Naive B cell (primary cell): ENCODE measurements around the gene PARP8. TPM values are rescaled to one million over a fixed set of nuclear protein-coding genes. Genes with fewer than 3 reads are reported as not detected.
"Not testable (repeated sequence)": the region's sequence is repeated elsewhere in the genome, so short reads cannot be mapped to it uniquely, and the experiment has no call there.

Experiments
- ATAC-seq, 2 donors: fragments of 150-1000 bp; cut with Tn5 transposase; 2 replicates each; pipeline ENCODE4 v1.10.0; 2021; ENCODE audit warnings: low read depth in 2 of 2, mild to moderate bottlenecking in 2 of 2, moderate library complexity in 2 of 2
- DNase-seq: peaks from one replicate; pipeline ENCODE4 v3.0.0; 2022
- H3K27ac Mint-ChIP-seq, 6 donors: one replicate each; pipeline ENCODE4 v1.8.0; 2020 to 2022; ENCODE audit warnings: mild to moderate bottlenecking in 6 of 6, mixed read lengths in 6 of 6, moderate library complexity in 5 of 6, inconsistent platforms in 2 of 6
- H3K27me3 Mint-ChIP-seq, 3 donors: one replicate each; pipeline ENCODE4 v1.8.0; 2021 to 2022; ENCODE audit warnings: mixed read lengths in 3 of 3, mild to moderate bottlenecking in 1 of 3
- H3K36me3 Mint-ChIP-seq, 2 donors: one replicate each; pipeline ENCODE4 v1.8.0; 2020 to 2022; ENCODE audit warnings: mixed read lengths in 2 of 2, inconsistent platforms in 1 of 2, mild to moderate bottlenecking in 1 of 2
- H3K4me1 Mint-ChIP-seq, 3 donors: one replicate each; pipeline ENCODE4 v1.8.0; 2020 to 2022; ENCODE audit warnings: mixed read lengths in 3 of 3, inconsistent platforms in 1 of 3, mild to moderate bottlenecking in 1 of 3, moderate library complexity in 1 of 3
- H3K4me3 Mint-ChIP-seq, 8 donors: one replicate each; pipeline ENCODE4 v1.8.0; 2020 to 2022; ENCODE audit warnings: mild to moderate bottlenecking in 8 of 8, mixed read lengths in 8 of 8, moderate library complexity in 8 of 8, inconsistent platforms in 2 of 8
- H3K9me3 Mint-ChIP-seq, 7 donors: one replicate each; pipeline ENCODE4 v1.8.0; 2020 to 2022; ENCODE audit warnings: mixed read lengths in 7 of 7, mild to moderate bottlenecking in 5 of 7, inconsistent platforms in 2 of 7, moderate library complexity in 1 of 7
- polyA plus RNA-seq, 6 donors: library from polyadenylated mRNA; unstranded; fragments of 300-500 nt; fragmentation: Illumina TruSeq; gene quantifications; one replicate each; pipeline ENCODE4 v1.2.3, GENCODE V29; 2021; ENCODE audit warnings: low read depth in 6 of 6

PARP8 gene, protein sequence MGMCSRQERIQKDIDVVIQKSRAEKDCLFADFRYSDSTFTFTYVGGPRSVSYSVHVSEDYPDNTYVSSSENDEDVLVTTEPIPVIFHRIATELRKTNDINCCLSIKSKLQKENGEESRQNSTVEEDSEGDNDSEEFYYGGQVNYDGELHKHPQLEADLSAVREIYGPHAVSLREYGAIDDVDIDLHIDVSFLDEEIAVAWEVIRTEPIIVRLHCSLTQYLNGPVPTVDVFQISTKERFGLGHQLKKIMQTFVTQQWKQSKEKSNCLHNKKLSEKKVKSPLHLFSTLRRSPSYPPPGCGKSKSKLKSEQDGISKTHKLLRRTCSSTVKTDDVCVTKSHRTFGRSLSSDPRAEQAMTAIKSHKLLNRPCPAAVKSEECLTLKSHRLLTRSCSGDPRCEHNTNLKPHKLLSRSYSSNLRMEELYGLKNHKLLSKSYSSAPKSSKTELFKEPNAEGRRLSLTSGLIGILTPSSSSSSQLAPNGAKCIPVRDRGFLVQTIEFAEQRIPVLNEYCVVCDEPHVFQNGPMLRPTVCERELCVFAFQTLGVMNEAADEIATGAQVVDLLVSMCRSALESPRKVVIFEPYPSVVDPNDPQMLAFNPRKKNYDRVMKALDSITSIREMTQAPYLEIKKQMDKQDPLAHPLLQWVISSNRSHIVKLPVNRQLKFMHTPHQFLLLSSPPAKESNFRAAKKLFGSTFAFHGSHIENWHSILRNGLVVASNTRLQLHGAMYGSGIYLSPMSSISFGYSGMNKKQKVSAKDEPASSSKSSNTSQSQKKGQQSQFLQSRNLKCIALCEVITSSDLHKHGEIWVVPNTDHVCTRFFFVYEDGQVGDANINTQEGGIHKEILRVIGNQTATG
- polyA plus RNA-seq, result 10 to 100 TPM; 10.1 to 63.7 (median 46.9) TPM

DNA sequence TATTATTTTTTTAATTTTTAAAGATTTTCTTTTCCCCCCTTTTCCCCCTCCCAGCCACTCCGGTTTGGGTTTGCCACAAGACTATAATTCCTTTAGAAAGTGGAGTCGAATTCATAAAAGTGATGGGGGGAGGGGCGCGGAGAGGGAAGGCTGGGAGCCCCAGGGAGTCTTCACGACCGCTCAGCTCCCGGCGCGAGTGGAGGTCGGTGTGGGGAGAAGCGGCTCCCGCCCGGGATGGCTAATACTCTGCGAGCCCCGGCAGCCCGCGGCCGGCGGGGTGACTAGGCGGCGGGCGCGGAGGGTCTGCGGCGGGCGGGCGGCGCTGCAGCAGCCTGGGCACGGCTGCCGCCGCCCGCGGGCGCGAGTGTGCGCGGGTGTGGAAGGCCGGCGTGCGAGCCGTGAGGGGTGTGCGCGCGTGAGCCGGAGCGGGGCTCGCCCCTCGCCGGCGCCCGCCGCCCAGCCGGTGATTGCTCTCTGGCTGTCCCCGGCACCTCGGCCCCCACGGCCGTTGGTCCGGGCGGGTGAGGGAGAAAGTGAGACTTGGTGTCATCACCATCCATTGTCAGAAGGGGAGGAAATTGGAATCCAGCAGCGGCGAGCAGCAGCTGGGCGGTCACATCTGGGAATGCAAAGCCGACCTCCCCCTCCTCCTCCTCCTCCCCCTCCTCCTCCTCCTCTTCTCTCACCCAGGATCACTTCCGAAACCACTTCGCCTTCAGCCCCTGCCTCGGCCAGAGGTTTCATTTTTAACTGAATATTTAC lies at the start of gene PARP8:
Gene PARP8 (plus strand): TSS at position 377 of the 762 bp plus-strand sequence. CDS start 459 bp downstream, outside the sequence.
- peak; percentile 62 for DNase-seq
- Mint-ChIP-seq H3K27me3 (no peaks in the 10 kb centered on the region), H3K36me3 (no peaks in the 10 kb centered on the region), H3K4me1 (peaks cover 26 to 46% (median 41%) of the 10 kb centered on the region in 3 donors), H3K27ac (peak within 1 kb of the TSS; percentile 98 to 100 (median 100)), H3K4me3 (peak within 1 kb of the TSS; percentile 94 to 100 (median 98)), H3K9me3 (no peaks in the 10 kb centered on the region)
- ATAC-seq, result peak; percentile 40 to 41

DNA sequence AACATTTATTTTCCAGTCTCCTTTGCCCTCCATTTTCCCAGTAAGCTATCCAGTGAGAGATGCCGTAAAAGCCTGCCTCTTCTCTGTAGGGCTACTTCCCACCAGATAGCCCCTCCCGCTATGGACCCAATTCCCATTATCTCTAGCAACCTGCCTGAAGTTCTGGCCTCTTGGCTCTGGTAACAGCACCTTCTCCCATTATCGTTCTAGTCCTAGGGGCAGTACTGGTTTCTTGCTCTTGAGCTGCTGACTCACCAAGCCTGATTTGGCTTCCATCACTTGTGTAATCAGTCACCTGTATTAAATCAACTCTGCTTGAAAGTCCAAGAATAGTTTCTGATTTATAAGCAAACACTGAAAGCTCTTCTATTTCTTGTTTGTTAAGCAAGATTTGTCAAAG lies 42.8 kb upstream of the PARP8 start:
- Mint-ChIP-seq H3K27me3 (peaks cover 0 to 4% (median 0%) of the 10 kb centered on the region in 3 donors), H3K4me1 (peaks cover 3 to 10% (median 6%) of the 10 kb centered on the region in 3 donors), H3K9me3 (peaks cover 0 to 10% (median 2%) of the 10 kb centered on the region in 7 donors), H3K36me3 (no peaks in the 10 kb centered on the region), H3K4me3 (no peak overlapping the region), H3K27ac (peak overlapping the region in 1 of 6 donors; percentile 12)
- no peak for DNase-seq
- no peak for ATAC-seq

DNA sequence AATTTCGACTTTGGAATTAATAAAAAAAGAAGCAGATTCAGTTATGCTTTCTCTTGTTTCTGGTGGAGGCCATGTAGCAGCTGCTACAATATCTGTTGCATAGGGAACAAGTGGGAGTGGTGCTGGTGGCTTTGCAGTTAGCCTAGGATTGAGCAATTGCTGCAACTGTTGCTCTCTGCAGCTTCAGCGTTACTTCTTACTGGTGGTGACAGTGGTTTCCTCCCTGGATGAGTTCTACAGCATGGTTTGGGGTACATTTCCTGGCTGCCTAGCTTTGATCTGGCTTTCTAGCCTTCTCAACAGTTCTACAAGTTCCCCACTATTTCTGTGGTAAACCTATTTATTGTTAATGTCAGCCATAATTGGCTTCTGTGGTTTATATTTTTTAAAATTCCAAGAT lies 31.6 kb upstream of the PARP8 start:
- ATAC-seq, H3K9me3 Mint-ChIP-seq, DNase-seq: not testable (repeated sequence)

DNA sequence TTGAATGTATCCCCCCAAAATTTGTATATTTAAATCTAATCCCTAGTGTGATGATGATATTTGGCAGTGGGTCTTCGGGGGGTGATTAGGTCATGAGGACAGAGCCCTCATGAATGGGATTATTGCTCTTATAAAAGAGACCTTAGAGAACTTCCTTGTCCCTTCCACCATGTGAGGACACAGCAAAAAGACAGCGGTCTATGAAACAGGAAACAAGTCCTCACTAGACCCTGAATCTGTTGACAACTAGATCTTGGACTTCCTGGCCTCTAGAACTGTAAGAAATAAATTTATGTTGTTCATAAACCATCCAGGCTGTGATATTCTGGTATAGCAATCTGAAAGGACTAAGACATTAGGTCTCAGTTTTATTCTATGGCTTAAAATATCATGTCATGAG lies 28.9 kb upstream of the PARP8 start:
- peak overlapping the region in 2 of 6 donors; percentile 54 to 75 for H3K27ac Mint-ChIP-seq
- not testable (repeated sequence) for H3K9me3 Mint-ChIP-seq, H3K36me3 Mint-ChIP-seq, ATAC-seq, H3K27me3 Mint-ChIP-seq, H3K4me1 Mint-ChIP-seq, H3K4me3 Mint-ChIP-seq, DNase-seq

More for the DNA sequence above, 31.6 kb upstream of the PARP8 start:
- not testable (repeated sequence) for H3K27ac Mint-ChIP-seq, H3K4me1 Mint-ChIP-seq, H3K36me3 Mint-ChIP-seq, H3K4me3 Mint-ChIP-seq, H3K27me3 Mint-ChIP-seq

DNA sequence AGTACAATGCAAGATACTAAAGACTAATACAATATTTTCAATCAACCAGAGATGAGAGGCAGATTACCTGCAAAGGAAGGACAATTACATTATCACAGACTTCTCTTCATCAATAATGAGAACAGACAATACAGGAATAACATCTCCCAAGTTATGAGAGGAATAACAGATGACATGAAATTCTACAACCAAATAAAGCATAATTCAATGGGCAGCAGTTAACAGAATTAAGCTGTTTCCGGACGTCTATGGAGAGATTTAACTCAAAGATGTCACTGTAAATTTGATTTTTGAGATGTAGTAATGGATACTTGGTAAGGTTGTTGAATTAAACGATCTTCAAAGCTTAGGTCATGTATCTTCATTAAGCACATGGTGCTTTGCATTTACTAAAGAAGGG lies 19.8 kb upstream of the PARP8 start:
- H3K36me3 Mint-ChIP-seq, result no peaks in the 10 kb centered on the region
- H3K4me1 Mint-ChIP-seq, result peaks cover 0 to 15% (median 11%) of the 10 kb centered on the region in 3 donors
- peak overlapping the region in 1 of 6 donors; percentile 42 for H3K27ac Mint-ChIP-seq
- ATAC-seq, result no peak
- no peaks in the 10 kb centered on the region for H3K27me3 Mint-ChIP-seq
- H3K9me3 Mint-ChIP-seq, result no peaks in the 10 kb centered on the region
- H3K4me3 Mint-ChIP-seq, result no peak overlapping the region
- no peak for DNase-seq

DNA sequence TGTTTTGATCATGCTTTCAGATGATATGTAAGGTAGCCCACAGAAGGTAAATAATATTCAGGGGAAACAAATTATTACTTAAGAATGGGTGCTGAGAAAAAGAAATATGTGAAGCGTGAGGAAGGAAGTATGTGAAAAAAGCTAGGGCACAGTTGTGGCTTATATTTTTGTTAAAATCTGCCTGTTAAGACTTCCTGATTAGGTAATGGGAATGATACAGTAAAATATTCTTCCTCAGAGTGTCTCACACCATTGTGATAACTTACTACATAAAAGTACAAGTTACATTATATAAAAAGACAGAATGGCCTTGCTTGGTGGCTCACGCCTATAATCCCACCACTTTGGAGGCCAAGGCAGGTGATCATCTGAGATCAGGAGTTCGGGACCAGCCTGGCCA lies 18.7 kb upstream of the PARP8 start:
- Mint-ChIP-seq H3K9me3 (no peaks in the 10 kb centered on the region), H3K4me3 (no peak overlapping the region), H3K27ac (peak overlapping the region in 2 of 6 donors; percentile 24 to 65), H3K27me3 (no peaks in the 10 kb centered on the region), H3K36me3 (no peaks in the 10 kb centered on the region), H3K4me1 (peaks cover 0 to 15% (median 11%) of the 10 kb centered on the region in 3 donors)
- no peak for ATAC-seq
- no peak for DNase-seq

DNA sequence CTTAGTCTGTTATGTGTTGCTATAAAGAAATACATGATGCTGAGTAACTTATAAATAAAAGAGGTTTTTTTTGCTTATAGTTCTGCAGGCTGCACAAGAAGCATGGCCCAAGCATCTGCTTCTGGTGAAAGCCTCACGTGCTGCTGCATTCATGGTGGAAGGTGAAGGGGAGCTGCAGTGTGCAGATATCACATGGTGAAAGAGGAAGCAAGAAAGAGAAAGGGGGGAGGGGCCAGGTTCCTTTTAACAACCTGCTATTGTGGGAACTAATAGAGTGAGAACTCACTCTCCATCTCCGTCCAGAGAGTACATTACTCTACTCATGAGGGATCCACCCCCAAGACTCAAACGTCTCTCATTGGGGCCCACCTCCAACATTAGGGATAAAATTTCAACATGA lies 12.5 kb upstream of the PARP8 start:
- peak overlapping the region; percentile 2 to 77 (median 44) for H3K4me3 Mint-ChIP-seq
- no peaks in the 10 kb centered on the region for H3K36me3 Mint-ChIP-seq
- H3K9me3 Mint-ChIP-seq, result peaks cover 0 to 5% (median 2%) of the 10 kb centered on the region in 7 donors
- H3K27me3 Mint-ChIP-seq, result no peaks in the 10 kb centered on the region
- peaks cover 21 to 40% (median 36%) of the 10 kb centered on the region in 3 donors for H3K4me1 Mint-ChIP-seq
- ATAC-seq (peak; percentile 97 to 99), DNase-seq (peak; percentile 74)
- H3K27ac Mint-ChIP-seq, result peak overlapping the region in 5 of 6 donors; percentile 1 to 75 (median 54)

DNA sequence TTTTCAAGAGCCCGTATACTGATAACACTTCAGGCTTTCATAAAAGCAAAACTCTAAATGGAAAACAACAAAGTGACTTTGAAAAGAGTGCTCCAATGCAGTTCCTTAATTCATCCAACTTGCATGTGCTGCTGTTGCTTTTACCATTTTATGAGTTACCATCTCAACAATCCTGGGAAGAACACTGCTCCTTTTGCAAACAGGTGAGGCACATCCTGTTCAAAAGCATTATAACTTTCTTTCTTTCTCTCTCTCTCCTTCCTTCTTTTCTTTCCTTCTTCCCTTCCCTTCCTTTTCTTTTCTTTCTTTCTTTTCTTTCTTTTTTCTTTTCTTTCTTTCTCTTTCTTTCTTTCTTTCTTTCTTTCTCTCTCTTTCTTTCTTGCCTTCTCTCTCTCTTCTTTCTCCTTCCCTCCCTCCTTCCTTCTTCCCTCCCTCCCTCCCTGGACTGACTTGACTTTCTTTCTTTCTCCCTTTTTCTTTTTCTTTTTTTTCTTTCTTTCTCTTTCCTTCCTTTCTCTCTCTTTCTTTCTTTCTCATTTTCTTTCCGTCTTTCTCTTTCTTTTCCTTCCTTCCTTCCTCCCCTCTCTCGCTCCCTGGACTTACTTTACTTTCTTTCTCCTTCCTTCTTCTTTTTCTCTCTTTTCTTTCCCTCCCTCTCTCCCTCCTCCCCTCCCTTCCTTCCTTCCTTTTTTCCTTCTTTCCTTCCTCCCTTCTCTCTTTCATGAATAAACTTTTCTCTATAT lies 11.2 kb upstream of the PARP8 start:
- DNase-seq (no peak), ATAC-seq (no peak)
- Mint-ChIP-seq H3K9me3 (peaks cover 0 to 5% (median 2%) of the 10 kb centered on the region in 7 donors), H3K36me3 (no peaks in the 10 kb centered on the region), H3K4me3 (peak overlapping the region in 3 of 8 donors; percentile 29 to 48 (median 48)), H3K27ac (peak overlapping the region in 4 of 6 donors; percentile 5 to 67 (median 54)), H3K27me3 (no peaks in the 10 kb centered on the region), H3K4me1 (peaks cover 21 to 36% (median 32%) of the 10 kb centered on the region in 3 donors)

DNA sequence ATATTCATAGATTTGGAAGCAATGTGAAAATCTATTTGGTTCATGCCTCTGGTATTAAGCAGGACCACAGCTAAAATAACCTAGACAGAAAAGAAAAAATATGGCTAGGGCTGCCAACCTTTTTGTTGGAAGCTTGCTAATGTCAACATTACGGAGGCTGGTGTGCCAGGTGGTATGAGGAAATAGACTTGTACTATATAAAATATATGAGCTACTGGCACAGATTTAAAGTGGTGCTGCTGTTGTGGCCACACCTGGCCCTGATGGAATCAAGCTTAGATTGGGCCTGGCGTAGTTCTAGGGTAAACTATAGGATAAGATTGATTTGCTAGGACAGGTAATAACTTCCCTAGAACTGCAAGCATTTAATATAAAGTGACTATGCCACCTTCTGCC lies 10.6 kb upstream of the PARP8 start:
- Mint-ChIP-seq H3K4me1 (peaks cover 21 to 36% (median 32%) of the 10 kb centered on the region in 3 donors), H3K27ac (no peak overlapping the region), H3K36me3 (no peaks in the 10 kb centered on the region), H3K9me3 (peaks cover 0 to 5% (median 2%) of the 10 kb centered on the region in 7 donors), H3K4me3 (peak overlapping the region in 3 of 8 donors; percentile 29 to 48 (median 48)), H3K27me3 (no peaks in the 10 kb centered on the region)
- ATAC-seq, result no peak
- no peak for DNase-seq

DNA sequence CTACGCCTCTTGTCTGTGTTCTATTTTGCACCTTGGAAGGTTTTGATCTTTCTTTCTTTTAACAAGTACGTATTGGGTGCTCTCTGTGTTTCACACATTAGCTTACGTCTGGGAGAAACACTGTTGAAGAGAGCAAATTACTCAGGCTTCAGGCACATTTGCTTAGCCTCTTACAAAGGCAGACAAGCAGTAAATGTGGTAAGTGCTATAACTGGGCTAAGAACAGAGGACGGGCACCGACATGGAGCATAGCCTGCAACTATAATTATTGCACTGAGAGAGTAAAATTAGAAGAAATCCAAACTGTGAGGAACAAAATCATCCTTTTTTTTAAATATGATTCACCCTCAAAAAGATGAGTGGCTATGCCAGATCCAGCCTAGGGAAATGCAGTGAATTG lies 9.4 kb upstream of the PARP8 start:
- ATAC-seq (no peak), DNase-seq (no peak)
- Mint-ChIP-seq H3K9me3 (peaks cover 0 to 5% (median 2%) of the 10 kb centered on the region in 7 donors), H3K36me3 (no peaks in the 10 kb centered on the region), H3K27me3 (no peaks in the 10 kb centered on the region), H3K27ac (peak overlapping the region in 1 of 6 donors; percentile 38), H3K4me1 (peaks cover 21 to 36% (median 32%) of the 10 kb centered on the region in 3 donors), H3K4me3 (no peak overlapping the region)

DNA sequence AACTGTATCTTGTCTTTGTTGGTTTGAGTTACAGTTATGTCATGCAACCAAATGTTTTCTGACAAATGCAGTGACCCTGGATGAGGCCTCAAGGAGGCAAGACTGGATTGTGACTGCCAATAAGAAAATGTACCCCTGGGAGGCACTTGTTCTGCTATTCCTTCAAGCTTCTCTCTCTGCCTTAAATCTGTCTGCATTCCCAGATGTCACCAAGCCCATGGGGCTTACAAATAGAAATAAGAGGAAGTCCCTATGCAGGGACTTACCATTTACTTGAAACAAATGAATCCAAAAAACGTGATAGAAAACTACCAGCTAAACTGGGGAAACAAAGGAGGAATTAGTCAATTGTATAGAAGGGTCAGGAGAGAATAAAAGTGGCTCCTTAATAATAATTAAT lies 8.2 kb upstream of the PARP8 start:
- Mint-ChIP-seq H3K27me3 (no peaks in the 10 kb centered on the region), H3K36me3 (no peaks in the 10 kb centered on the region), H3K4me3 (no peak overlapping the region), H3K9me3 (peaks cover 0 to 5% (median 2%) of the 10 kb centered on the region in 7 donors), H3K27ac (peak overlapping the region in 2 of 6 donors; percentile 29 to 78), H3K4me1 (peaks cover 21 to 32% (median 32%) of the 10 kb centered on the region in 3 donors)
- peak; percentile 23 for DNase-seq
- ATAC-seq, result peak; percentile 18 to 41

DNA sequence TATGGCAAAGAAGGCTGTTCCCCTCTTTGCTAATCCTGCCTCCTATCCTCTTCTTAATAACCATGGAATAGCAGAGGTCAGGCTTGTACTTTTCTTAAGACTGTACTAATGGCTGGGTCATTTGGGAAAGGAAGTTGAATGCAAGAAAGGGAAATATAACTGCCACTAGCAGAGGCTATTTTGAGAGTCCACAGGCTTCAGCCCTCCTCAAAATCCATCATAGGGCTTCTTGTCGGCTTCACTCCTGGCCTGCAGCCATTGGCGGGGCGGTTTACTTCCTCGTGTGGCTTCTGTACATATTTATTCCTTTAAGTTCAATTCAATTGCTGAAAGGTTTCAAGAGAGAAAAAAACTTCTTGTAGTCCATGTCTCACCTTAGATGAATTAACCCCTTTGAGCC lies 2.8 kb upstream of the PARP8 start:
- H3K27ac Mint-ChIP-seq, result peak overlapping the region in 2 of 6 donors; percentile 42 to 44
- no peaks in the 10 kb centered on the region for H3K9me3 Mint-ChIP-seq
- H3K4me1 Mint-ChIP-seq, result peaks cover 19 to 27% (median 27%) of the 10 kb centered on the region in 3 donors
- DNase-seq (no peak), ATAC-seq (no peak)
- H3K4me3 Mint-ChIP-seq, result peak overlapping the region in 1 of 8 donors; percentile 59
- no peaks in the 10 kb centered on the region for H3K27me3 Mint-ChIP-seq
- H3K36me3 Mint-ChIP-seq, result no peaks in the 10 kb centered on the region
